ENCODE measurements around the gene ARID3A.

ARID3A gene

GRCh38 chr19:944663-945241, 18.9 kb downstream of the ARID3A start:
- Mint-ChIP-seq H3K9me3 (no peaks in the 10 kb centered on the region), H3K27ac (no peak overlapping the region), H3K27me3 (no peaks in the 10 kb centered on the region), H3K4me1 (ENCODE audit: low read depth in 2 of 2) (peaks cover 12 to 18% of the 10 kb centered on the region in 2 donors), H3K36me3 (ENCODE audit: insufficient read depth) (peaks cover 6% of the 10 kb centered on the region), H3K4me3 (no peak overlapping the region)
- ATAC-seq (replicated peaks) (no peak), DNase-seq (no peak)

GRCh38 chr19:945401-946252, 19.8 kb downstream of the ARID3A start:
- H3K27me3 Mint-ChIP-seq, result no peaks in the 10 kb centered on the region
- ATAC-seq (replicated peaks), result no peak
- peaks cover 5 to 12% of the 10 kb centered on the region in 2 donors for H3K4me1 Mint-ChIP-seq (ENCODE audit: low read depth in 2 of 2)
- H3K4me3 Mint-ChIP-seq, result no peak overlapping the region
- no peak for DNase-seq
- H3K9me3 Mint-ChIP-seq, result no peaks in the 10 kb centered on the region
- peaks cover 6% of the 10 kb centered on the region for H3K36me3 Mint-ChIP-seq (ENCODE audit: insufficient read depth)
- H3K27ac Mint-ChIP-seq, result no peak overlapping the region

GRCh38 chr19:947090-947706, 21.4 kb downstream of the ARID3A start:
- H3K4me3 Mint-ChIP-seq, result no peak overlapping the region
- H3K4me1 Mint-ChIP-seq (ENCODE audit: low read depth in 2 of 2), result peaks cover 0 to 10% of the 10 kb centered on the region in 2 donors
- DNase-seq, result no peak
- H3K27ac Mint-ChIP-seq, result no peak overlapping the region
- ATAC-seq (replicated peaks), result no peak
- H3K9me3 Mint-ChIP-seq, result no peaks in the 10 kb centered on the region
- peaks cover 3% of the 10 kb centered on the region for H3K36me3 Mint-ChIP-seq (ENCODE audit: insufficient read depth)
- H3K27me3 Mint-ChIP-seq, result no peaks in the 10 kb centered on the region

- Mint-ChIP-seq H3K9me3 (no peaks in the 10 kb centered on the region), H3K27me3 (no peaks in the 10 kb centered on the region), H3K4me3 (no peak overlapping the region), H3K27ac (no peak overlapping the region), H3K4me1 (ENCODE audit: low read depth in 2 of 2) (peaks cover under 1 to 11% of the 10 kb centered on the region in 2 donors), H3K36me3 (ENCODE audit: insufficient read depth) (peaks cover 3% of the 10 kb centered on the region)
- DNase-seq (no peak), ATAC-seq (replicated peaks) (peak; percentile 58)
Observed at GRCh38 chr19:947707-948539, 22.1 kb downstream of the ARID3A start.

- Mint-ChIP-seq H3K27ac (no peak overlapping the region), H3K27me3 (no peaks in the 10 kb centered on the region), H3K36me3 (ENCODE audit: insufficient read depth) (peaks cover 3% of the 10 kb centered on the region), H3K4me1 (ENCODE audit: low read depth in 2 of 2) (peaks cover 5 to 20% of the 10 kb centered on the region in 2 donors), H3K9me3 (no peaks in the 10 kb centered on the region), H3K4me3 (no peak overlapping the region)
- ATAC-seq (replicated peaks) (no peak), DNase-seq (no peak)
Observed at GRCh38 chr19:948842-949496, 23.1 kb downstream of the ARID3A start.

- H3K4me3 Mint-ChIP-seq, result peak overlapping the region in 1 of 2 donors; percentile 25
- H3K4me1 Mint-ChIP-seq (ENCODE audit: low read depth in 2 of 2), result peaks cover 5 to 18% of the 10 kb centered on the region in 2 donors
- H3K27me3 Mint-ChIP-seq, result no peaks in the 10 kb centered on the region
Observed at GRCh38 chr19:950352-951066, 24.7 kb downstream of the ARID3A start.

GRCh38 chr19:952049-952679, 26.3 kb downstream of the ARID3A start:
- Mint-ChIP-seq H3K36me3 (ENCODE audit: insufficient read depth) (no peaks in the 10 kb centered on the region), H3K4me3 (peak overlapping the region; percentile 73 to 82), H3K9me3 (no peaks in the 10 kb centered on the region), H3K4me1 (ENCODE audit: low read depth in 2 of 2) (peaks cover 5 to 18% of the 10 kb centered on the region in 2 donors), H3K27me3 (no peaks in the 10 kb centered on the region), H3K27ac (peak overlapping the region; percentile 78 to 85)
- DNase-seq, result no peak
- no peak for ATAC-seq (replicated peaks)

More at GRCh38 chr19:950352-951066, 24.7 kb downstream of the ARID3A start:
- DNase-seq, result no peak
- no peak overlapping the region for H3K27ac Mint-ChIP-seq
- no peak for ATAC-seq (replicated peaks)
- H3K36me3 Mint-ChIP-seq (ENCODE audit: insufficient read depth), result no peaks in the 10 kb centered on the region
- no peaks in the 10 kb centered on the region for H3K9me3 Mint-ChIP-seq

GRCh38 chr19:952680-953444, 27.0 kb downstream of the ARID3A start:
- Mint-ChIP-seq H3K9me3 (no peaks in the 10 kb centered on the region), H3K27ac (peak overlapping the region; percentile 74 to 85), H3K4me1 (ENCODE audit: low read depth in 2 of 2) (peaks cover 5 to 18% of the 10 kb centered on the region in 2 donors), H3K4me3 (peak overlapping the region; percentile 73 to 82), H3K27me3 (no peaks in the 10 kb centered on the region), H3K36me3 (ENCODE audit: insufficient read depth) (no peaks in the 10 kb centered on the region)
- peak; percentile 16 for ATAC-seq (replicated peaks)
- DNase-seq, result no peak

- Mint-ChIP-seq H3K9me3 (no peaks in the 10 kb centered on the region), H3K27ac (peak overlapping the region; percentile 74 to 85), H3K4me1 (ENCODE audit: low read depth in 2 of 2) (peaks cover 5 to 18% of the 10 kb centered on the region in 2 donors), H3K36me3 (ENCODE audit: insufficient read depth) (no peaks in the 10 kb centered on the region), H3K27me3 (no peaks in the 10 kb centered on the region), H3K4me3 (peak overlapping the region; percentile 73 to 82)
- DNase-seq, result no peak
- ATAC-seq (replicated peaks), result no peak
Observed at GRCh38 chr19:953445-954271, 27.8 kb downstream of the ARID3A start.

- no peak overlapping the region for H3K4me3 Mint-ChIP-seq
- H3K9me3 Mint-ChIP-seq, result no peaks in the 10 kb centered on the region
- ATAC-seq (replicated peaks) (no peak), DNase-seq (no peak)
- no peaks in the 10 kb centered on the region for H3K27me3 Mint-ChIP-seq
- H3K36me3 Mint-ChIP-seq (ENCODE audit: insufficient read depth), result no peaks in the 10 kb centered on the region
- peaks cover 6 to 18% of the 10 kb centered on the region in 2 donors for H3K4me1 Mint-ChIP-seq (ENCODE audit: low read depth in 2 of 2)
- no peak overlapping the region for H3K27ac Mint-ChIP-seq
Observed at GRCh38 chr19:954272-954671, 28.4 kb downstream of the ARID3A start.

Measured in effector memory CD8-positive, alpha-beta T cell (primary cell).